Transverse colon (tissue), 4 donors: Measurements from ENCODE around the gene HIP1R. TPM values are rescaled to one million over a fixed set of nuclear protein-coding genes. Genes with fewer than 3 reads are reported as not detected.

Experiments used
- DNase-seq: peaks from one replicate; pipeline ENCODE4 v3.0.0-alpha.2; 2019
- H3K27ac ChIP-seq, 4 donors: fragments of 200-600 bp; sonication (generic); 2 replicates each; pipeline ENCODE4 v1.5.1; 2016 to 2018; ENCODE audit warnings: inconsistent platforms in 4 of 4
- H3K27me3 ChIP-seq: fragments of 200-600 bp; sonication (generic); 2 replicates; pipeline ENCODE4 v1.5.1; 2017; ENCODE audit warnings: inconsistent platforms
- H3K36me3 ChIP-seq, 4 donors: fragments of 200-600 bp; sonication (generic); 2 replicates each; pipeline ENCODE4 v1.5.1; 2017 to 2019; ENCODE audit warnings: inconsistent platforms in 4 of 4
- H3K4me1 ChIP-seq, 4 donors: fragments of 200-600 bp; sonication (generic); 2 replicates each; pipeline ENCODE4 v1.5.1; 2017 to 2020; ENCODE audit warnings: inconsistent platforms in 4 of 4
- H3K4me3 ChIP-seq, 4 donors: fragments of 200-600 bp; sonication (generic); 1 replicate in 1 of 4; 2 replicates in 3 of 4; pipeline versions ENCODE4 v1.5.1 to v1.6.1; 2017 to 2019; ENCODE audit warnings: inconsistent platforms in 4 of 4
- H3K9me3 ChIP-seq, 2 donors: fragments of 200-600 bp; sonication (generic); 2 replicates each; pipeline ENCODE4 v1.5.1; 2017 to 2019; ENCODE audit warnings: inconsistent platforms in 2 of 2
- CTCF ChIP-seq, 5 experiments: fragments of 200-600 bp in 3 of 5; fragments of 450-650 bp in 2 of 5; sonication (generic) in 3 of 5; IDR thresholded peaks; 1 replicate in 2 of 5; 2 replicates in 3 of 5; pipeline ENCODE4 v1.5.1; 2016 to 2017; ENCODE audit warnings: antibody characterized with exemption in 5 of 5, inconsistent platforms in 3 of 5, mild to moderate bottlenecking in 2 of 5, moderate library complexity in 1 of 5
- EP300 ChIP-seq: sonication (generic); formaldehyde crosslinking; IDR thresholded peaks from one replicate; pipeline ENCODE4 v1.6.1; 2017; ENCODE audit warnings: antibody characterized with exemption, low read depth
- POLR2A ChIP-seq: fragments of 450-650 bp; IDR thresholded peaks from one replicate; pipeline ENCODE4 v1.6.1; 2016; ENCODE audit warnings: antibody characterized with exemption, mild to moderate bottlenecking, moderate library complexity
- POLR2AphosphoS5 ChIP-seq, 3 donors: sonication (generic); formaldehyde crosslinking; IDR thresholded peaks; one replicate each; pipeline ENCODE4 v1.6.1; 2016; ENCODE audit warnings: antibody characterized with exemption in 3 of 3
- WGBS, 2 donors: methylation state at CpG; one replicate each; pipeline ENCODE4 v1.1.5; 2018; ENCODE audit warnings: low coverage in 1 of 2; 5-methylcytosine and 5-hydroxymethylcytosine counted together
- in situ Hi-C, 4 donors: fragments of 200-750 bp; cut with MboI; loops; one replicate each; pipeline versions ENCODE4 v1.15.0 to v1.15.1; 2017; ENCODE audit warnings: low sequenced_read_pairs in 3 of 4, low pct_ligation_motif_present in 1 of 4, low pct_unique_long_range_greater_than_20kb in 1 of 4
- intact Hi-C: fragments of 100-400 bp; cut with DNase I; formaldehyde crosslinking; loops from one replicate; pipeline ENCODE4 v1.15.1; 2023; ENCODE audit warnings: low total_unique reads
- total RNA-seq, 4 donors: library from RNA; depleted of rRNA; stranded (reverse); fragments of >200 nt; gene quantifications; one replicate each; pipeline ENCODE4 v1.1.0, GENCODE V29; 2016

The HIP1R gene
- total RNA-seq, 4 donors from 2014 or later, result 72.4 to 459 (median 146) TPM

GRCh38 chr12:122908915-122909314 lies 73.7 kb downstream of the HIP1R start:
- no peaks in the 10 kb centered on the region for H3K36me3 ChIP-seq
- peak; percentile 80 for DNase-seq
- no peaks in the 10 kb centered on the region for H3K27me3 ChIP-seq
- TF ChIP-seq POLR2AphosphoS5 (IDR thresholded peaks at IDR 0.05) (peak in 2 of 3 donors; percentile 50 to 64), EP300 (no peak)
- no peak overlapping the region for H3K4me3 ChIP-seq
- peaks cover 0 to 34% (median 19%) of the 10 kb centered on the region in 4 donors for H3K4me1 ChIP-seq
- WGBS, 2 donors, result 61 to 80% methylated on average over 1 to 6 of the region's 6 CpGs
- peak overlapping the region; percentile 72 to 85 (median 78) for H3K27ac ChIP-seq
- in situ Hi-C loops, result no loop called here
- intact Hi-C loops, result no loop called here
- no peaks in the 10 kb centered on the region for H3K9me3 ChIP-seq

GRCh38 chr12:122909442-122910288 lies 74.4 kb downstream of the HIP1R start:
- no peak overlapping the region for H3K4me3 ChIP-seq
- 70 to 76% methylated on average over 4 to 12 of the region's 12 CpGs for WGBS, 2 donors
- DNase-seq, result no peak
- peak overlapping the region; percentile 16 to 80 (median 68) for H3K27ac ChIP-seq
- H3K9me3 ChIP-seq, result no peaks in the 10 kb centered on the region
- peaks cover 0 to 29% (median 16%) of the 10 kb centered on the region in 4 donors for H3K4me1 ChIP-seq
- no peak for TF ChIP-seq EP300
- no peak for TF ChIP-seq POLR2A
- no peak for TF ChIP-seq POLR2AphosphoS5 (IDR thresholded peaks at IDR 0.05)
- no peak for TF ChIP-seq CTCF (IDR thresholded peaks at IDR 0.05)
- in situ Hi-C loops (no loop called here), intact Hi-C loops (no loop called here)
- no peaks in the 10 kb centered on the region for H3K27me3 ChIP-seq
- H3K36me3 ChIP-seq, result no peaks in the 10 kb centered on the region

Other genes with a start within 250 kb of the HIP1R start
- under 1 TPM in 1 of 4 donors, not detected in 3; 0.27 TPM for gene HCAR2, start 132.1 kb upstream of the HIP1R start, total RNA-seq
- gene HCAR3, start 118.6 kb upstream of the HIP1R start, total RNA-seq, result not detected
- gene HCAR1, start 104.6 kb upstream of the HIP1R start, total RNA-seq, result under 1 TPM in 1 of 4 donors, not detected in 3; 0.16 TPM
- 10 to 100 TPM in 3 of 4 donors, 1 to 10 TPM in 1; 3.6 to 31.6 (median 23.5) TPM for gene DENR, start 82.6 kb upstream of the HIP1R start, total RNA-seq
- gene CCDC62, start 60.9 kb upstream of the HIP1R start, total RNA-seq, result under 1 TPM in 2 of 4 donors, not detected in 2; 0.16 to 0.55 TPM
- gene VPS37B, start 60.7 kb downstream of the HIP1R start, total RNA-seq, result 100 to 1,000 TPM in 2 of 4 donors, 10 to 100 TPM in 2; 46.6 to 126 (median 104) TPM
- gene ABCB9, start 131.0 kb downstream of the HIP1R start, total RNA-seq, result 10 to 100 TPM in 1 of 4 donors, 1 to 10 TPM in 2, under 1 TPM in 1; 0.40 to 15.3 (median 9.2) TPM
- 10 to 100 TPM; 12.0 to 36.0 (median 18.4) TPM for gene OGFOD2, start 139.8 kb downstream of the HIP1R start, total RNA-seq
- 100 to 1,000 TPM in 3 of 4 donors, 10 to 100 TPM in 1; 77.4 to 225 (median 184) TPM for gene ARL6IP4, start 145.2 kb downstream of the HIP1R start, total RNA-seq